Middle frontal gyrus (tissue), 1 donor: Measurements from ENCODE around the gene B3GNT9.
"Not testable (repeated sequence)": the region's sequence is repeated elsewhere in the genome, so short reads cannot be mapped to it uniquely, and the experiment has no call there.

Source experiments
- DNase-seq: peaks from one replicate; pipeline ENCODE4 v3.0.0-alpha.2; 2015; ENCODE audit warnings: low spot score; ENCODE audit errors: extremely low spot score

B3GNT9 gene

GRCh38 chr16:67150047-67150832, 558 bp downstream of the B3GNT9 start:
- DNase-seq: no peak

GRCh38 chr16:67149276-67150046, 1.3 kb downstream of the B3GNT9 start:
- no peak for DNase-seq

GRCh38 chr16:67148656-67149275, 2.0 kb downstream of the B3GNT9 start:
- no peak for DNase-seq

- DNase-seq: no peak
These were observed 2.6 kb downstream of the B3GNT9 start for GRCh38 chr16:67148221-67148620.

GRCh38 chr16:67147437-67148140, 3.2 kb downstream of the B3GNT9 start:
- no peak for DNase-seq

- DNase-seq: no peak
These were observed 4.1 kb downstream of the B3GNT9 start for GRCh38 chr16:67146523-67147357.

- DNase-seq: no peak
These were observed 5.1 kb downstream of the B3GNT9 start for GRCh38 chr16:67145746-67146145.

GRCh38 chr16:67144943-67145342, 5.9 kb downstream of the B3GNT9 start:
- no peak for DNase-seq

GRCh38 chr16:67142342-67142741, 8.5 kb downstream of the B3GNT9 start:
- no peak for DNase-seq

- no peak for DNase-seq
These were observed 9.4 kb downstream of the B3GNT9 start for GRCh38 chr16:67141391-67141790.

- no peak for DNase-seq
These were observed 13.2 kb downstream of the B3GNT9 start for GRCh38 chr16:67137605-67138004.

GRCh38 chr16:67129422-67129821, 21.4 kb downstream of the B3GNT9 start:
- DNase-seq: no peak

GRCh38 chr16:67128887-67129286, 21.9 kb downstream of the B3GNT9 start:
- no peak for DNase-seq

GRCh38 chr16:67128417-67128816, 22.4 kb downstream of the B3GNT9 start:
- DNase-seq: no peak

- DNase-seq: not testable (repeated sequence)
These were observed 28.0 kb downstream of the B3GNT9 start for GRCh38 chr16:67122799-67123198.

GRCh38 chr16:67120025-67120424, 30.8 kb downstream of the B3GNT9 start:
- DNase-seq: no peak

- DNase-seq: no peak
These were observed 33.1 kb downstream of the B3GNT9 start for GRCh38 chr16:67117716-67118115.

- no peak for DNase-seq
These were observed 34.1 kb downstream of the B3GNT9 start for GRCh38 chr16:67116388-67117311.

- no peak for DNase-seq
These were observed 35.2 kb downstream of the B3GNT9 start for GRCh38 chr16:67115639-67116038.

GRCh38 chr16:67114793-67115192, 36.0 kb downstream of the B3GNT9 start:
- no peak for DNase-seq
